GM12878 (cell line): ENCODE measurements around the gene GCC2. TPM values are rescaled to one million over a fixed set of nuclear protein-coding genes. Genes with fewer than 3 reads are reported as not detected.

Experiments used
- ASH2L ChIP-seq: fragments of 300-600, 200-600 bp; sonication (generic); IDR thresholded peaks from 2 replicates; pipeline ENCODE4 v1.6.1; 2017; ENCODE audit warnings: low read depth, mild to moderate bottlenecking, borderline replicate concordance
- BHLHE40 ChIP-seq, 2 experiments: fragments of 450-650 bp in 1 of 2; IDR thresholded peaks; 2 replicates each; pipeline ENCODE4 v1.6.1; 2011 to 2017; ENCODE audit warnings: low read depth in 2 of 2, borderline replicate concordance in 1 of 2, improper control_type of control experiment in 1 of 2, low read length in 1 of 2, mild to moderate bottlenecking in 1 of 2
- EED ChIP-seq: sonication (generic); IDR thresholded peaks from 2 replicates; pipeline ENCODE4 v1.6.1; 2016; ENCODE audit warnings: antibody characterized with exemption, low read depth
- EP300 ChIP-seq, 2 experiments: fragments of 150-350 bp in 1 of 2; IDR thresholded peaks; 2 replicates each; pipeline ENCODE4 v1.6.1; 2011 to 2012; ENCODE audit warnings: low read depth in 2 of 2, low read length in 2 of 2, borderline replicate concordance in 1 of 2, improper control_type of control experiment in 1 of 2, inconsistent platforms in 1 of 2; ENCODE audit not compliant: control insufficient read depth in 1 of 2
- IKZF1 ChIP-seq: fragments of 450-650 bp; conservative IDR thresholded peaks from 2 replicates; pipeline ENCODE4 v1.6.1; 2017; ENCODE audit warnings: antibody characterized with exemption, mild to moderate bottlenecking
- IKZF2 ChIP-seq, 2 experiments: fragments of 450-650 bp; IDR thresholded peaks; 2 replicates each; pipeline ENCODE4 v1.6.1; 2017; ENCODE audit warnings: mild to moderate bottlenecking in 2 of 2, moderate library complexity in 2 of 2
- NBN ChIP-seq: fragments of 450-650 bp; IDR thresholded peaks from 2 replicates; pipeline ENCODE4 v1.6.1; 2016
- PML ChIP-seq: IDR thresholded peaks from 2 replicates; pipeline ENCODE4 v1.6.1; 2012; ENCODE audit warnings: low read length, inconsistent platforms
- POLR2A ChIP-seq: IDR thresholded peaks from 2 replicates; pipeline ENCODE4 v1.6.1; 2011; ENCODE audit warnings: low read depth, mild to moderate bottlenecking, low read length
- SP1 ChIP-seq: IDR thresholded peaks from one replicate; pipeline ENCODE4 v1.6.1; 2011; ENCODE audit warnings: low read depth, low read length
- WRNIP1 ChIP-seq: IDR thresholded peaks from 2 replicates; pipeline ENCODE4 v1.6.1; 2011; ENCODE audit warnings: low read depth, low read length, improper control_type of control experiment, borderline replicate concordance
- ZNF622 ChIP-seq: fragments of 450-650 bp; IDR thresholded peaks from 2 replicates; pipeline ENCODE4 v1.6.1; 2017; ENCODE audit warnings: mild to moderate bottlenecking, inconsistent platforms
- ZZZ3 ChIP-seq: IDR thresholded peaks from 2 replicates; pipeline ENCODE4 v1.6.1; 2011; ENCODE audit warnings: low read depth; ENCODE audit not compliant: control insufficient read depth, insufficient read length
- polyA plus RNA-seq, 11 experiments: library from polyadenylated mRNA; depleted of rRNA in 4 of 11; unstranded in 6 of 11; stranded (reverse) in 5 of 11; fragments of >200 nt; fragmentation: Nextera tagmentation in 4 of 11; fragmentation: Illumina TruSeq in 1 of 11; extraction: Ambion mirVana in 4 of 11; extraction: Trizol in 1 of 11; gene quantifications; 1 replicate in 1 of 11; 2 replicates in 10 of 11; pipeline versions ENCODE4 v1.2.1 to v1.2.3, GENCODE V29; 2011 to 2016; ENCODE audit warnings: inconsistent platforms in 2 of 11, missing spikeins in 2 of 11, low read depth in 1 of 11
- total RNA-seq, 4 experiments: library from RNA; depleted of rRNA in 3 of 4; stranded (reverse); fragments of >200 nt in 3 of 4; fragmentation: Illumina TruSeq in 1 of 4; extraction: Trizol in 1 of 4; gene quantifications; 2 replicates each; pipeline versions ENCODE4 v1.2.1 to v1.2.3, GENCODE V29; 2013 to 2021
- TF ChIP-seq, protein P1 (sequence below): fragments of 450-650 bp; formaldehyde crosslinking; IDR thresholded peaks from 2 replicates; pipeline ENCODE4 v1.4.0; 2020; ENCODE audit warnings: mild to moderate bottlenecking, moderate library complexity
- TF ChIP-seq, protein P2 (sequence below): IDR thresholded peaks from 2 replicates; pipeline ENCODE4 v1.6.1; 2012; ENCODE audit warnings: low read depth, low read length, improper control_type of control experiment
- TF ChIP-seq, protein P3 (sequence below), 3 experiments: IDR thresholded peaks in 2 of 3; conservative IDR thresholded peaks in 1 of 3; 2 replicates each; pipeline ENCODE4 v1.5.1; 2011; ENCODE audit warnings: low read depth in 3 of 3, low read length in 3 of 3, mild to moderate bottlenecking in 3 of 3, control low read depth in 2 of 3, moderate library complexity in 2 of 3, inconsistent platforms in 1 of 3, mixed read lengths in 1 of 3; ENCODE audit not compliant: control insufficient read depth in 2 of 3, insufficient read depth in 1 of 3; ENCODE audit errors: extremely low read depth in 1 of 3
- TF ChIP-seq, protein P4 (sequence below): IDR thresholded peaks from 2 replicates; pipeline ENCODE4 v1.6.1; 2012; ENCODE audit warnings: improper control_type of control experiment, low read depth, low read length; ENCODE audit not compliant: insufficient replicate concordance

The GCC2 gene
- total and polyA plus RNA-seq, 10 of the 15 experiments (the other 5 are each of a cell fraction or from before 2014, with no cell fraction given) = 11.8 to 35.5 (median 25.4) TPM

DNA sequence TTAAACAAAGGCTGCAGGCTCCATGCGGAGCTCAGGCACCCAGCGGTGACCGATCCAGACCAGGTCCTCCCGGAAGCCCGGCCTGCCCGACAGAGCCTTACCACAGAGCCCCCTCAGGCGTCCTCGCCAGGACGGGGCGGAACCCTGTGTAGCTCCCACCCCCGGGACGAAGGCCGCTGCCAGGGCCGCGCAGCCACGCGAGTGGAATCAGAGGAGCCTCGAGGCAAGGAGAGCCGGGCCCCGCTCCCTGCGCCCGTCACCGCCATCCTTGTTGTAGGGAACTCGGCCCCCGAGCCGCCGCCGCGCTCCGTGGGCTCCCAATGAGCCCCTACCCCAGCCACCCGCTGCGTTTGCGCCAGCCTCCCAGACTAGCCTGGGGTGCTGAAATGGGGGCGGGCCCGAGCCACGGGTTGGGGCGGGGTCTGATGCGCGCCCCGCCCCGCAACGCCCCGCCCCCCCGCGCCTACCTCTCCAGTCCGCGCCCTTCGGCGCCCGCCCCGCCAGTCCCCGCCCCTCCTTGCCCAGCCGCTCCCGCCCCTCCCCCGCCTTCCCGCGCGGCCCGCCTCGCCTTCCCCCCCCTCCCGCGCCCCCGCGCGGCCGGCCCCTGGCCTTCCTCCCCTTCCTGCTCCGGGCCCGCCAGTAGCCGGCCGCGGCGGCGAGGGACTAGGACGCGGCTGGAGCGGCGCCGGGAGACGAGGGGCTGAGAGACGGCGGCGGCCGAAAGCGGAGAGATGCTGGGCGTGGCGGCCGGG lies 85.0 kb downstream of the GCC2 start, which contains the start of gene LIMS1 (continued):
- no peak for TF ChIP-seq ASH2L
- TF ChIP-seq ZZZ3 = no peak
- TF ChIP-seq, protein P1, sequence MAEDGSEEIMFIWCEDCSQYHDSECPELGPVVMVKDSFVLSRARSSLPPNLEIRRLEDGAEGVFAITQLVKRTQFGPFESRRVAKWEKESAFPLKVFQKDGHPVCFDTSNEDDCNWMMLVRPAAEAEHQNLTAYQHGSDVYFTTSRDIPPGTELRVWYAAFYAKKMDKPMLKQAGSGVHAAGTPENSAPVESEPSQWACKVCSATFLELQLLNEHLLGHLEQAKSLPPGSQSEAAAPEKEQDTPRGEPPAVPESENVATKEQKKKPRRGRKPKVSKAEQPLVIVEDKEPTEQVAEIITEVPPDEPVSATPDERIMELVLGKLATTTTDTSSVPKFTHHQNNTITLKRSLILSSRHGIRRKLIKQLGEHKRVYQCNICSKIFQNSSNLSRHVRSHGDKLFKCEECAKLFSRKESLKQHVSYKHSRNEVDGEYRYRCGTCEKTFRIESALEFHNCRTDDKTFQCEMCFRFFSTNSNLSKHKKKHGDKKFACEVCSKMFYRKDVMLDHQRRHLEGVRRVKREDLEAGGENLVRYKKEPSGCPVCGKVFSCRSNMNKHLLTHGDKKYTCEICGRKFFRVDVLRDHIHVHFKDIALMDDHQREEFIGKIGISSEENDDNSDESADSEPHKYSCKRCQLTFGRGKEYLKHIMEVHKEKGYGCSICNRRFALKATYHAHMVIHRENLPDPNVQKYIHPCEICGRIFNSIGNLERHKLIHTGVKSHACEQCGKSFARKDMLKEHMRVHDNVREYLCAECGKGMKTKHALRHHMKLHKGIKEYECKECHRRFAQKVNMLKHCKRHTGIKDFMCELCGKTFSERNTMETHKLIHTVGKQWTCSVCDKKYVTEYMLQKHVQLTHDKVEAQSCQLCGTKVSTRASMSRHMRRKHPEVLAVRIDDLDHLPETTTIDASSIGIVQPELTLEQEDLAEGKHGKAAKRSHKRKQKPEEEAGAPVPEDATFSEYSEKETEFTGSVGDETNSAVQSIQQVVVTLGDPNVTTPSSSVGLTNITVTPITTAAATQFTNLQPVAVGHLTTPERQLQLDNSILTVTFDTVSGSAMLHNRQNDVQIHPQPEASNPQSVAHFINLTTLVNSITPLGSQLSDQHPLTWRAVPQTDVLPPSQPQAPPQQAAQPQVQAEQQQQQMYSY (CRISPR knock-in tag) = no peak
- TF ChIP-seq, protein P2, sequence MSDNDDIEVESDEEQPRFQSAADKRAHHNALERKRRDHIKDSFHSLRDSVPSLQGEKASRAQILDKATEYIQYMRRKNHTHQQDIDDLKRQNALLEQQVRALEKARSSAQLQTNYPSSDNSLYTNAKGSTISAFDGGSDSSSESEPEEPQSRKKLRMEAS = peak; percentile 48
- TF ChIP-seq POLR2A = peak; percentile 93
- TF ChIP-seq IKZF2 (IDR thresholded peaks at IDR 0.05) = peak in 1 of 2 experiments; percentile 26; a peak in 2 of 4 replicates
- TF ChIP-seq, protein P3, sequence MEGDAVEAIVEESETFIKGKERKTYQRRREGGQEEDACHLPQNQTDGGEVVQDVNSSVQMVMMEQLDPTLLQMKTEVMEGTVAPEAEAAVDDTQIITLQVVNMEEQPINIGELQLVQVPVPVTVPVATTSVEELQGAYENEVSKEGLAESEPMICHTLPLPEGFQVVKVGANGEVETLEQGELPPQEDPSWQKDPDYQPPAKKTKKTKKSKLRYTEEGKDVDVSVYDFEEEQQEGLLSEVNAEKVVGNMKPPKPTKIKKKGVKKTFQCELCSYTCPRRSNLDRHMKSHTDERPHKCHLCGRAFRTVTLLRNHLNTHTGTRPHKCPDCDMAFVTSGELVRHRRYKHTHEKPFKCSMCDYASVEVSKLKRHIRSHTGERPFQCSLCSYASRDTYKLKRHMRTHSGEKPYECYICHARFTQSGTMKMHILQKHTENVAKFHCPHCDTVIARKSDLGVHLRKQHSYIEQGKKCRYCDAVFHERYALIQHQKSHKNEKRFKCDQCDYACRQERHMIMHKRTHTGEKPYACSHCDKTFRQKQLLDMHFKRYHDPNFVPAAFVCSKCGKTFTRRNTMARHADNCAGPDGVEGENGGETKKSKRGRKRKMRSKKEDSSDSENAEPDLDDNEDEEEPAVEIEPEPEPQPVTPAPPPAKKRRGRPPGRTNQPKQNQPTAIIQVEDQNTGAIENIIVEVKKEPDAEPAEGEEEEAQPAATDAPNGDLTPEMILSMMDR (IDR thresholded peaks at IDR 0.05 in 2 of 3, conservative IDR thresholded peaks at IDR 0.05 in 1 of 3; ENCODE audit: control insufficient read depth in 2 of 3, extremely low read depth in 1 of 3, insufficient read depth in 1 of 3, low read depth in 3 of 3, low read length in 3 of 3) = 0 out of 6 replicates have a peak, but pooled peaks of 1 of the 3 experiments have one; percentile 7
- TF ChIP-seq, protein P4, sequence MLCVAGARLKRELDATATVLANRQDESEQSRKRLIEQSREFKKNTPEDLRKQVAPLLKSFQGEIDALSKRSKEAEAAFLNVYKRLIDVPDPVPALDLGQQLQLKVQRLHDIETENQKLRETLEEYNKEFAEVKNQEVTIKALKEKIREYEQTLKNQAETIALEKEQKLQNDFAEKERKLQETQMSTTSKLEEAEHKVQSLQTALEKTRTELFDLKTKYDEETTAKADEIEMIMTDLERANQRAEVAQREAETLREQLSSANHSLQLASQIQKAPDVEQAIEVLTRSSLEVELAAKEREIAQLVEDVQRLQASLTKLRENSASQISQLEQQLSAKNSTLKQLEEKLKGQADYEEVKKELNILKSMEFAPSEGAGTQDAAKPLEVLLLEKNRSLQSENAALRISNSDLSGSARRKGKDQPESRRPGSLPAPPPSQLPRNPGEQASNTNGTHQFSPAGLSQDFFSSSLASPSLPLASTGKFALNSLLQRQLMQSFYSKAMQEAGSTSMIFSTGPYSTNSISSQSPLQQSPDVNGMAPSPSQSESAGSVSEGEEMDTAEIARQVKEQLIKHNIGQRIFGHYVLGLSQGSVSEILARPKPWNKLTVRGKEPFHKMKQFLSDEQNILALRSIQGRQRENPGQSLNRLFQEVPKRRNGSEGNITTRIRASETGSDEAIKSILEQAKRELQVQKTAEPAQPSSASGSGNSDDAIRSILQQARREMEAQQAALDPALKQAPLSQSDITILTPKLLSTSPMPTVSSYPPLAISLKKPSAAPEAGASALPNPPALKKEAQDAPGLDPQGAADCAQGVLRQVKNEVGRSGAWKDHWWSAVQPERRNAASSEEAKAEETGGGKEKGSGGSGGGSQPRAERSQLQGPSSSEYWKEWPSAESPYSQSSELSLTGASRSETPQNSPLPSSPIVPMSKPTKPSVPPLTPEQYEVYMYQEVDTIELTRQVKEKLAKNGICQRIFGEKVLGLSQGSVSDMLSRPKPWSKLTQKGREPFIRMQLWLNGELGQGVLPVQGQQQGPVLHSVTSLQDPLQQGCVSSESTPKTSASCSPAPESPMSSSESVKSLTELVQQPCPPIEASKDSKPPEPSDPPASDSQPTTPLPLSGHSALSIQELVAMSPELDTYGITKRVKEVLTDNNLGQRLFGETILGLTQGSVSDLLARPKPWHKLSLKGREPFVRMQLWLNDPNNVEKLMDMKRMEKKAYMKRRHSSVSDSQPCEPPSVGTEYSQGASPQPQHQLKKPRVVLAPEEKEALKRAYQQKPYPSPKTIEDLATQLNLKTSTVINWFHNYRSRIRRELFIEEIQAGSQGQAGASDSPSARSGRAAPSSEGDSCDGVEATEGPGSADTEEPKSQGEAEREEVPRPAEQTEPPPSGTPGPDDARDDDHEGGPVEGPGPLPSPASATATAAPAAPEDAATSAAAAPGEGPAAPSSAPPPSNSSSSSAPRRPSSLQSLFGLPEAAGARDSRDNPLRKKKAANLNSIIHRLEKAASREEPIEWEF = no peak
- no peak for TF ChIP-seq WRNIP1
- peak; percentile 68; the same call in 1 of the 2 replicates for TF ChIP-seq NBN
- TF ChIP-seq IKZF1 = peak; percentile 71; the same call in 1 of the 2 replicates
- peak; percentile 72 for TF ChIP-seq EED
- peak; percentile 17 to 47; a peak in 2 of 4 replicates for TF ChIP-seq BHLHE40 (IDR thresholded peaks at IDR 0.05; ENCODE audit: borderline replicate concordance in 1 of 2, low read depth in 2 of 2, low read length in 1 of 2)
- 0 out of 2 replicates have a peak, but pooled peaks have one; percentile 73 for TF ChIP-seq PML
- TF ChIP-seq SP1 = no peak
- no peak for TF ChIP-seq ZNF622
- no peak for TF ChIP-seq EP300 (IDR thresholded peaks at IDR 0.05; ENCODE audit: borderline replicate concordance in 1 of 2, control insufficient read depth in 1 of 2, low read depth in 2 of 2, low read length in 2 of 2)
